Stimulated activated naive CD8-positive, alpha-beta T cell treated with anti-CD3 and anti-CD28 coated beads, Interleukin-15, Interleukin-2, amounts not matched to agents 100 U/mL and 50 U/mL, for 24 hours (primary cell): ENCODE data around the gene ATRIP.
"Not testable (repeated sequence)": the region's sequence is repeated elsewhere in the genome, so short reads cannot be mapped to it uniquely, and the experiment has no call there.

Source experiments
- ATAC-seq: fragments of 150-1000 bp; cut with Tn5 transposase; one replicate; pipeline ENCODE4 v1.10.0; 2021
- DNase-seq: peaks from one replicate; pipeline ENCODE4 v3.0.0; 2021

ATRIP gene

DNA sequence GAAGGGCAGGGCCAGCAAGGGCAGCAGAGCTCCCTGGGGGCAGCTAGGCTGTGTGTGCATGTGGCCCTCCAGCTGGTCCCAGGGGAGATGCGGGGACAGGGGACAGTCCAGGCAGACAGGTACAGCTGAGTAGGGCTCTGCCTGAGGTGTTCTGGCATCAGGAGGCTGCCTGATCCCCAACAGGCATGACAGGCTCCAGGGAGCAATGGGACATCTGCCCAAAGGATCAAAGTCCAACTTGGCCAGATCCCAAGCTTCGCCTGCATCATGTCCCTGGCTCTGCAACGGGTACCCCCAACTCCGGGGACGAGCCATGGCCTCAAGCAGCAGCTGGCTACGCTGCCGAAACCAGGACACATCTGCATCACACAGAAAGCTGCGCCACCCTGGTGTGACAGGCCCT is 21.8 kb downstream of the ATRIP start:
- DNase-seq (no peak), ATAC-seq (no peak)

DNA sequence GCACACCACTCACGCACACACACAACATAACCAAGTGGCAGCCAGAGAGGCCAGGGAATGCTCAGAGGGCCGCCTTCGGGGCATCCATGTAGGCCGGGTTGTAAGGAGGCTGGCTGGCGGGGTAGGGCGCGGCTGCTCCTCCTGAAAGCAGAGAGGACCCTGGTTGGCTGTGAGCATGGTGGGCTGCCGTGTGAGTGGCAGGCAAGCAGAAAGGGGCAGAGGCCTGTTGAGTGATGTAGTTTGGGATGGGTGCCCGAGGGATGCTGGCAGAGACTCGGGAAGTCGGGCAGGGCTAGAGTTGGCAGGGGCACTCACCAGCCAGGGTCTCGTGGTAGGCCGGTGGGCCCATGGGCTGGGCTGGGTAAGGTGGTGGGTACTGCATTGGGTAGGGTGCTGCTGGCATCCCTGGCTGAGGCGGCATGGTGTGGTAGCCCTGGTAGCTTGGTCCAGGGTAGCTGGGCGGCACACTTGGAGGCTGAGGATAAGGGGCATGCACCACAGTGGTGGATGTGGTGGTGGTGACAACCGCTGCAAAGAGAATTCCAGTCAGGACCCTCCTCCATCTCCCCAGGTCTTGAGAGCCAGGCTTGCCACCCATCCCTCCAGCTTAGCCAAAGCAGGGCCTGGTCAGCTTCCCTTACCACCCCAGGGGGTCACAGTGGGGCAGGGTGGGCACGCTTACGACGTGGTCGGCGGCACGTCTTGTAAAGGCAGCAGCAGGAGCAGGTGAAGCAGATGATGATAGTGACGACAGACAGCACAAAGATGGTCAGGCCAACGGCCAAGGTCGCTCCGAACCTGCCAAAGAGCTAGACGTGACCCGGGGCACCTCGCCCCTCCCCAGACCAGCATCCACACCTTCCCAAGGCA is 22.7 kb downstream of the ATRIP start:
- DNase-seq (no peak), ATAC-seq (no peak)

DNA sequence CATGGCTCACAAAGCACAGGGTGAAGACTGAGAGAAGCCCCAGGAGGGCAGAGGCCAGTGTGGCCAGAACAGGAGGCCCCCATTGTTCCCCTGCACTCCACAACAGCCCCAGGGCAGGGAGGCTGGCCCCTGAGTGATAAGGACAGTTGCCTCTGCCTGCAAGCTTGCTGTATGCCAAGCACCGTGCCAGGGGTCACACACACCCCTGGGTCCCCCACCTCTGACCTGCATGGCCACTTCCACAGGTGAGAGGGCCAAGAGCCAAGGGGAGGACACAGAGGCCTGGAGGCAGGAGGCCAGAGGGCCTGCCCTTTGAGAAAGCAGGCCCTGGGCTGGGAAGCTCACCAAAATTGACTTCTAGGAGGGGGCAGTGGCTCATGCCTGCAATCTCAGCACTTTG is 23.7 kb downstream of the ATRIP start:
- DNase-seq (no peak), ATAC-seq (no peak)

DNA sequence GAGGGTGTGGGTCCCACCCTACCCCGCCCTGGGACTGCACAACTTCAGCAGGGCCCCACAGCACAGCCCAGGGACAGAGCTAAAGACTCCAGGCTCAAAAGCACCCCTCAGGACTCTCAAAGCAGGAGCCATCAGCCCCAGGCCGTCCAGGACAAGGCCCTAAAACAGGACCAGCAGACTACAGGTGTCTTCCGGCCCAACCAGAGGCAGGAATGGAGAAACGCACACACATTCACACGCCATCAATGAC is 26.1 kb downstream of the ATRIP start:
- DNase-seq (no peak), ATAC-seq (peak; percentile 29)

DNA sequence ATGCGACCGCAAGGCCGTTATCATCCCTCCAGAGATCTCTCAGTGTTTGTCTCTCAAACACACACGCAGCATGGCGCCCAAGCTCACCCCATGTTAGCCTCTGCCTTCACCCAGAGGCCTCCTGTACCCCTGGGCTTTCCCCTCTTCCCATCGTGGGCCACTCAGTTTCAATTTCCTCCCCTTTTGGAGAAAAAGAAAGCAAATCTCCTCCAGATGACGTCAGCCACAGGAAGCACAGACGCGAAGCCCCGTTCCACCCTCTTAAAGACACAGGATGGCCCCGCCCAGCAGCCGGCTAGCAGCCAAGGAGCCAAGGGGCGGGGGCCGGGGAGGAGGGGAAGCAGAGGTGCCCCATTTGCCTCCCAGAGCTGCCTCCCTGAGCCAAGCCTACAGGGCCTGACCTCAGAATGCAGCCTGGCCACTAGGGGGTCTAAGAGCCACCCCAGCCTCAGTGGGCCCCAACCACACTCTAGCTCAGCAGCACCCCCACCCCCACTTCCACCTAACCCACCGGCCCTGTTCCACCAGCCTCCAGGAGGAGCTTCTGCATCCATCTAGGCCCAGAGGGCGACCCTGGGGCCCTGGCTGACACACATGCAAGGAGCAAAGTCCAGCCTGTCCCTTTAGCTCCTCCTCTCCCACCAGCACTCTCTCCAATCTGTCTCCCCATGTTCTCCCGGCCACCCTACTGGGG is 26.5 kb downstream of the ATRIP start:
- ATAC-seq (peak; percentile 91), DNase-seq (peak; percentile 98)

DNA sequence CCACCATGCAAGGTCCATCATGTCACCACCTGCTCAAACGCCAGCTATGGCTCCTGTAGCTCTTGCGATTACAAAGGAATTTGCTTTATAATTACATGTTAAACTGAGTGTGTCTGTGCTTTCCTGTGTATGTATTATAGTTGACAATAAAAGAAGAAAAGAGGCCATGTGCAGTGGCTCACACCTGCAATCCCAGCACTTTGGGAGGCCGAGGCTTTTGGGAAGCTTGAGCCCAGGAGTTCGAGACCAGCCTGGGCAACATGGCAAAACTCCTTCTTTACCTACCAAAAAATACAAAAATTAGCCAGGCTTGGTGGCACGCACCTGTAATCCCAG is 27.0 kb downstream of the ATRIP start:
- no peak for ATAC-seq
- DNase-seq: no peak

DNA sequence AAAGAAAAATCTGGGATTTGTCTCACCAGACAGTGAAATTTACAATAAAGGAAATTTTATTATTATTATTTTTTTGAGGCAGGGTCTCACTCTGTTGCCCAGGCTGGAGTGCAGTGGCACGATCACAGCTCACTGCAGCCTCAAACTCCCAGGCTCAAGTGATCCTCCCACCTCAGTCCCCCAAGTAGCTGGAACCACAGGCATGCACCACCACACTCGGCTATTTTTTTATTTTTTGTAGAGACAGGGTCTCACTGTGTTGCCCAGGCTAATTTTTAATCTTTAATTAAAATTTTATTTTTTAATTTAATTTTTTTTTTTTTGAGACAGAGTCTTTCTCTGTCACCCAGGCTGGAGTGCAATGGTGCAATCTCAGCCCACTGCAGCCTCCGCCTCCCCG is 27.5 kb downstream of the ATRIP start:
- DNase-seq, ATAC-seq: not testable (repeated sequence)

DNA sequence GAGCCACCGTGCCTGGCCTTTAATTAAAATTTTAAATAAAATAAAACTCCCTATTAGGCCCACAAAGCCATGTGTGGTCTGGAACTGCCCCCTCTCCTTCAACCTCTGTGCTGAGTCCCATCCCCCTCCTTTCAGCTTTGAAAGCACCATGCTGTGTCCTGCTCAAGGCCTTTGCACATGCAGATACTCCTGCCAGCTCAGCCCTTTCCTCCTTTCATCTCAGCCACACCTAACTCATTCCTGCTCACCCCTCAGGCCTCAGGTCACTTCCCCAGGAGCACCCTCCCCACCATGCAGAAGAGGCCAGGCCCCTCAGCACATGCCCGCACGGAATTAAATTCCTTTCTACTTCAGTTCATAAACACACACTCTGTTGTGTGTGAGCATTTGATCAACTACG is 28.1 kb downstream of the ATRIP start:
- ATAC-seq (no peak), DNase-seq (no peak)

DNA sequence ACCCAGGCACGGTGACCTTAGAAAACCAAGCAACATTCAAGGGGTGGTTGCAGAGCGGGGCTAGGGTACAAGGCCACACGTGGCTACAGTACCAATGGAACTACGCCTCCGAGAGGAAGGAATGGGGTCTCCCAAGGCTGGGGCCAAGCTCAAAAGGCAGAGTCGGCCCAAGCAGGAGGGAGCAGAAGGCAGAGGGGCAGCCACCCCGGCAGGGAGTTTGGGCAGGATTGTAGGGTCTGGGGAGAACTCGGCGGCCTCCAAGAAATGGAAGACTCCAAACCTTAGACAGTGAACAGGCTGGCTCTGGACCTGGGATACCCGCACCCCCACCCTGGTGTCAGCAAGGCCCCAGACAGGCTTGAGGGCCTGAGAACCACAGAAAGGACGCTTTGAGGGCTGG is 28.7 kb downstream of the ATRIP start:
- ATAC-seq (no peak), DNase-seq (no peak)

DNA sequence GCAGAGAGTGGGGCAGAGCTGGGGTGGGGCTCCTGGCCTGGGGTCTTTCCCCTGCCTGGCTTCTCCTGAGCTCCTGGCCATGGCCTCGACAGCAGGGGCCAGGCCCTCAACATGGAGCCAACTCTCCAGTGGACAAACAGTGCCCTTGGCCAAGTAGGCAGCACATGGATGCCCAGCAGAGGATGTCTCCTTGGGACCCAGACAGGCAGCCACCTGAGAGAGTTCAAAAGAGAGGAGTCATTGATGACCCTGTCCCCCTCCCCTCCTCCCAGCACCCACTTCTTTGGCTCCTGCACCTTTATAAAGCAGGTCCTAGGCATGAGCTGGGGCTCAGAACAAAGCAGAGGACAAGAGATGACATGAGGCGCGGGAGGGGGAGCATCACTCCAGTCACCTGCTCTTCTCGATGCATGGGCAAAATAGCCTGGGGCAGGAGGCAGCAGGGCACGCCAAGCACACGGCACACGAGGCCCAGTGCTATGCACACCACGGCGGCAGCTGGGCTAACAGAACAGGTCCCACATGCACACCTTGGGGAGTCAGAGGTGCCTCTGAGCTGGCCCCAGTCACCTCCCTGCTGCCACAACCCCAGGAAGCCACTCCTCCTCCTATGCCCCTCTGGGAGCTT is 30.0 kb downstream of the ATRIP start:
- DNase-seq (no peak), ATAC-seq (no peak)

DNA sequence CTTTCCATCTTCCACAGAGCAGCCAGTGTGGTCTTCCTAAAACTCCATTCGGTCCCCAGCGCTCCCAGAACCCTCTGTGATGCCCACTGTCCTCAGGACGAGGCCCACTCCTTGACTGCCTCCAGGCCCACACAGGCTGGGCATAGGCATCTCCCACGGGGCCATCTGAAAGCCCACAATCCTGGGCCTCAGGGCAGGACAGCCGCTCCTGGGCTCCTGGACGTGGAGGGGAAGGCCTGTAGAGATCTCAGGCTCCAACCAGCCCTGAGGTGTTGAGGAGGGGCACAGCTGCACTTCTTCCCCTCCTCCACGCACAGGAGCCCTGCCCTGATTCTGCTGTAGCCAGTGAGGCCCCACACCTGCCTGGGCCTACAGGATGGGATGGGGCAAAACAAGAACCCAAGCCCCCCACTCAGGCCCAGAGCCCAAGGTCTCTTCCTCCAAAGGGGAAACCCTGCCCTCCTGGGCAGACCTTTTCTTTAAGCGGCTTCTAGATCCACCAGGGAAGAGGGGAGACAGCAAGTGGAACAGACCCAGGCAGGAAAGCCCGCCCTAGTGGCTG is 31.5 kb downstream of the ATRIP start:
- no peak for ATAC-seq

DNA sequence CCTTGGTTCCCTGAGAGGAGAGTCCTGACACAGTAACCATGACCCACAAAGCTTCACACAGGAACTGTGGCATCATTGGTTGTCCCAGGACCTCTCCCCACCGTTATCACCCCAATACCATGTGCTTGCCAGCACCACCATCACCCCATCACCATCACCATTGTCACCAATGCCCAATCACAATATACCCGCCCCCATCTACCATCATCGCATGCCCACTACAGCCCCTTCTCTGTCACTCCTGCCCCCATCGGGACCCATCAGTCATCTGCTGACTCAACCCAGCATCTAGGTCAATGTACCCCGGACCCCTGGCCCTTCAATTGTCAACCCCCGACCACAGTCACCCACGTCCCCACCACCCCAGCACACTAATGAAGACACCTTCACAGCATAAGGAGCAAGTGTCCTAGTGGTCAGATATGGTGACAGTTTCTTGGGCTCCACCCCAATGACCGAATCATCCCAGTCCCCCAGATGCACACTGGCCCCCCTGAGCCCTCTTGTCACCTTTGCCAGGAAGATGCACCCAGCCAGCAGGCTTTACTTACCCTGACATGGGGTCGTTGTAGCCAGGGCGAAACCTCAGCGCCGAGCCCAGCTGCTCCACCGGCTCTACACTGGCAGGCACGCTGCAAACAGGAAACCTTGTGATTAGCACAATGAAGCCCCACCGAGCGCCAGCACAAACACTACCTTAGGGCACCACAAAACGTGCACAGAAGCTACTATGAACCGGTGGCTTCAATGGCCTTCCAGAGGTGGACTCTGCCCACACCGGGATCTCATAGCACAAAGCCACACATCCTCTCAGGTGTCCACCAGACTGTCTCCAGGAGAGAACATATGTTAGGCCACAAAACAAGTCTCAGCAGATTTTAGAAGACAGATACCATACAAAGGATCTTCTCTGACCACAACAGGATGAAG is 32.4 kb downstream of the ATRIP start:
- peak; percentile 62 for DNase-seq
- ATAC-seq: peak; percentile 71

More for the DNA sequence above, 31.5 kb downstream of the ATRIP start:
- no peak for DNase-seq

DNA sequence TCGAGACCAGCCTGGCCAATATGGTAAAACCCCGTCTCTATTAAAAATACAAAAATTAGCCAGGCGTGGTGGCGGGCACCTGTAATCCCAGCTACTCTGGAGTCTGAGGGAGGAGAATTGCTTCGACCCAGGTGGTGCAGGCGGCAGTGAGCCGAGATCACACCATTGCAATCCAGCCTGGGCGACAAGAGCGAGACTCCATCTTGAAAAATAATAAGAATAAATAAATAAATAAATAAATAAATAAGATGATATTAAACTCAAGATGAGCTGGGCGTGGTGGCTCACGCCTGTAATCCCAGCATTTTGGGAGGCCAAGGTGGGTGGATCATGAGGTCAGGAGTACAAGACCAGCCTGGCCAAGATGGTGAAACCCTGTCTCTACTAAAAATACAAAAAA is 34.4 kb downstream of the ATRIP start:
- DNase-seq, ATAC-seq: not testable (repeated sequence)

DNA sequence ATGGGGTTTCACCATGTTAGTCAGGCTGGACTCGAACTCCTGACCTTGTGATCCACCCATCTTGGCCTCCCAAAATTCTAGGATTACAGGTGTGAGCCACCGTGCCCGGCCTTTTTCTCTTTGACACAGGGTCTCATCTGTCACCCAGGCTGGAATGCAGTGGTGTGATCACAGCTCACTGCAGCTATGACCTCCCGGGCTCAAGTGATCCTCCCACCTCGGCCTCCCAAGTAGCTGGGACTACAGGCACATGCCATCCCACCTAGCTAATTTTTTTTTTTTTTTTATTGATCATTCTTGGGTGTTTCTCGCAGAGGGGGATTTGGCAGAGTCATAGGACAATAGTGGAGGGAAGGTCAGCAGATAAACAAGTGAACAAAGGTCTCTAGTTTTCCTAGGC is 36.3 kb downstream of the ATRIP start:
- not testable (repeated sequence) for ATAC-seq, DNase-seq

DNA sequence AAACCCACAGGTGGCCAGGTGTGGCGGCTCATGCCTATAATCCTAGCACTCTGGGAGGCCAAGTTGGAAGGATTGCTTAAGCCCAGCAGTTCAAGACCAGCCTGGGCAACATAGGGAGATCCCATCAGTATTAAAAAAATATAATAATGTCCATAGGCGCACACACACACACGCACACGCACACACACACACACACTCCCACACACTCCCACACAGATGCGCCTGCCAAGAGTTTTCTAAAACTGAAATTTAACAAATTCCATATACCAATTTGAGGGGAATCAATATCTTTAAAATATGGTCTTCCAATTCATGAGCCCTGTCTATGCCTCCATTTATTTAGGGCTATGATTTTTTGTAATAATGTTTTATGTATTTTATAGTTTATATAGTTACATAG is 40.4 kb downstream of the ATRIP start:
- ATAC-seq: no peak
- no peak for DNase-seq

DNA sequence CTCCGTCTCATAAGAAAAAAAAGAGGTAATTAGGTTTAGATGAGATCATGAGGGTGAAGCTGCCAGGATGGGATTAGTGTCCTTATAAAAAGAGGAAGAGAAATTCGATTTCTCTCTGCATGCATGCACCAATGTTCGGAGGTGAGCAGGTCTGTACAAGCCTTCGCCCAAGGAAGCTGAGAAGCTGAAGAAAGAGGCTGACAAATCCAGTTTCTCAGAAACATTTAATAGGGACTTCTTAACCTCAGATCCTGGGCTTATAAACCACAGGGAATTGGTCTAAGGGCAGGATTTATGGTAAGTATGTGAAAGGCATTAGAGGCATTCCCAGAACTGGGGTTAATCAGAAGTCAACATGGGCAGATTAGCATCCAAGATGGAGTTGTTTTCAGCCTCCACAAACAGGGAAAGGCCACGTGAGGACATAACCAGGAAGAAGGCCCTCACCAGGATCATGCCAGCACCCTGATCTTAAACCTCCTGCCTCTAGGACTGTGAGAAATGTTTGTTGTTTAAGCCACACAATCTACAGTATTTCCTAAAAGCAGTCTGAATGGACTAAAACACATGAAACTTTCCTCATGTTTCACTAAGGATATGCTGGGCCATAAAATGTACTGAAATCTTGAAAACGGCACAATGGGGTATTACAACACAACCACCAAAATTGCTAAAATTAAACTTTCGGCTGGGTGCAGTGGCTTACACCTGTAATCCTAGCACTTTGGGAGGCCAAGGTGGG is 46.1 kb downstream of the ATRIP start:
- no peak for DNase-seq
- no peak for ATAC-seq

DNA sequence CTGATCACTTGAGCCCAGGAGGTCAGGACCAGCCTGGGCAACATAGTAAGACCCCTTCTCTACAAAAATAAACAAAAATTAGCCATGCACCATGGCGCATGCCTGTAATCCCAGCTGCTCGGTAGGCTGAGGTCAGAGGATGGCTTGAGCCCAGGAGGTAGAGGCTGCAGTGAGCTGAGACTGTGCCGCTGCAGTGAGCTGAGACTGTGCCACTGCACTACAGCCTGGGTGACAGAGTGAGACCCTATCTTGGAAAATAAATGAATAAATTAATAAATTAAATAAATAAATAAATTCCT is 46.6 kb downstream of the ATRIP start:
- no peak for ATAC-seq
- DNase-seq: no peak

DNA sequence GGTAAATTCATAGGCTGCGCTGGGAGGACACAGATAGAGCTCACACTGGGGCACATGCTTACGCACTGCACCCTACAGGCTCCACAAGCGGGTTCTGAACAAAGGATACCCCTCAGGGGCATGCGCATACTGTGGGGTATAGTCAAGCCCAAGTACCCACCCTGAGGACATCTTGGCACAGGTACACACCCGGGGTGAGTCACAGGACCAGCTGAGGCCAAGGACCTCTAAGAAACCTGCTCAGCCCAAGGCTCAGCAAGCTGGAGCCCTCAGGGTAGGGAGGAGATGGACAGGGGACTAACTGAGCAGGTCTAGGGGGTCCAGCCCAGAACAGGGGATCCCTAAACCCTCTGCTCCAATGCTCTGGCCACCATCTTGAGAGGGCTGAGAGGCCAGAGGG is 54.1 kb downstream of the ATRIP start:
- ATAC-seq (no peak), DNase-seq (no peak)

DNA sequence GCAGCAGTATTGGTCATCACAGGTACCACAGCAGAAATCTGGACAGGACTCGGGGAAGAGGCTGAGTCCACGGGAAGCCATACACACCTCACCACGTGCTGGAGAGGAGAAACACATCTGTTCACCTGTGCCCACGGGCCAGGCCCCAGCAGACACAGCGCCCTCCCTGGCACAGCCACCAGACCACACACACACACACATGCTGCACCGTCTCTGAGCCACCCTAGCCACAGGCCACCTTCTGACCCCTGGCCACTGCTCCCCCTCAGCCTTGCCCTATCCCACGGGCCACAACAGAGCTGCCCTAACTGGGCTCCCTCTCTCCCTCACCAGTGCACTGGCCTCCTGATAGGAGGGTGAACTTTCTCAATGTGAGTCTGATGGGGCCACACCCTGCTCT is 54.7 kb downstream of the ATRIP start:
- ATAC-seq (no peak), DNase-seq (no peak)

DNA sequence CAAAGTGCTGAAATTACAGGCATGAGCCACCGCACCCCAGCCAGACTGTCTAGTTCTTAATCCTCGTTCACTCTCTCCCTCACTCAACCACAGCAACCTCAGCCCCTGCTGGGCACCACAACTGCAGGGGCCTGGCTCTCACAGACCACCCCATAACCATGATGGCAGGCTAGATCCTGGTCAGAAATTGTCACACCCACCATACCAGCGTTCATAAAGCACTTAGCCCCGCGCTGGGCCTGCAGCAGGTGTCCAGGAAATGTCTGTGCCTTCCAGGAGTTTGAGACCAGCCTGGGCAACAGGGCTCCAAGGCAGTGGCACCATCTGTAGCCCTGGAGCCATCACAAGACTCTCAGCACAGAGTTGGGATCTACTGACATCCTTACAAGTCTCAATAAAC is 55.6 kb downstream of the ATRIP start:
- no peak for DNase-seq
- no peak for ATAC-seq

DNA sequence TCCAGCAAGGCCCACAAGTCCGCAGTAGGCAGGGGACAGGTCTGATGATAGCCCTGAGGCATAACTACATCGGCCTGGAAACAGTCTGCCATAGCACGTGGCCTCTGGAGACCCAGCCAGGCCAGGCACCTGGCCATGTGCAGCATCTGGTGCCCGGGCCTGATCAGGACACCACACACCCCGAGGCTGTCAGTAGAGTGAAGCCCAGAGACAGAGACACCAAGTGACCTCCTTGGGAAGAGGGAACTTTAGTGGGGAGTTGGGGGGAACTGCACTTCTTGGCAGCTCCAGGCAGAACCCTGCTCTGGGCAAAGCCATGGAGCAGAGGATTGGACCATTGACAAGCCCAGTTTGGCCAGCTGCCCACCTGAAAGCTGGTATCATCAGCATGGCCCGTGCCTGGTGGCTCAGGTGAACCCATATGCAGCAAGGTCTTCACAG is 56.2 kb downstream of the ATRIP start:
- no peak for ATAC-seq
- no peak for DNase-seq
